ENCODE data around the gene PFKL.

The PFKL gene

DNA sequence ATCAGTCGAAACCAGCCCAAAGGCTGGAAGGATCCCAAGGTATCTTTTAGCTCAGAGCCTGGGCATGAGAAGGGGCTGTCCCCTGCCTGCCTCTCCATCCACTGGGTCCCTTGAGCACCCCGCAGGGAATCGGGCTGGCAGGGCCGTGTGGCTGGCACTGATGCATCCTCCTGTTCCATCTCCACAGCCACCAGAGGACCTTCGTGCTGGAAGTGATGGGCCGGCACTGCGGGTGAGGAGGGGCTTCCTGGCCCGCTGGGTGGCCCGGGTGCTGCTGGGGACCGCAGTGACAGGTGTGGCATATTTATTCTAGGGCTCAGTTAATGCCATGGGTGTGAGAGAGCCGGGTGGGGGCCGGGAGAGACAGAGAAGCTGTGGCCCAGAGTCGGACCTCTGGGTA lies 13.6 kb downstream of the PFKL start:
- DNase-seq (ENCODE audit: low read depth) = no peak

DNA sequence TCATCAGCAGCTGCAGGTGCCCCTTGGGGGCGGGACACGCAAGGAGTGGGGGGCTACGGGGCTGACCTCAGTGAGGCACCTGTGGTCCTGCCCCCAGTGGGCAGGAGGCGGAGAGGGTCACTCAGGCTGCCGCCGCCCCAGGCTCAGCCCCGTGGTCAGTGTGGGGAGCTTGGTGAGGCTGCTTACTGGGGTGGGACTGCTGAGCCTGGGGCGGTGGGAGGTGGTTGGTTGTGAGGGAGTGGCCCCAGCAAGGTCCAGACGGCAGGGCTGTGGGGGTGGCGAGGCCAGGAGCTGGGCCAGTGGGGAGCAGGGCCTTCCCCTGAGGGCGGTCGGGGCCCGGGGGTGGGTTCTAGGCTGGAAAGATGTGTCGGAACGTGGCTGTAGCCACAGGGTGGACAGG lies 14.3 kb downstream of the PFKL start:
- DNase-seq (ENCODE audit: low read depth) = no peak

DNA sequence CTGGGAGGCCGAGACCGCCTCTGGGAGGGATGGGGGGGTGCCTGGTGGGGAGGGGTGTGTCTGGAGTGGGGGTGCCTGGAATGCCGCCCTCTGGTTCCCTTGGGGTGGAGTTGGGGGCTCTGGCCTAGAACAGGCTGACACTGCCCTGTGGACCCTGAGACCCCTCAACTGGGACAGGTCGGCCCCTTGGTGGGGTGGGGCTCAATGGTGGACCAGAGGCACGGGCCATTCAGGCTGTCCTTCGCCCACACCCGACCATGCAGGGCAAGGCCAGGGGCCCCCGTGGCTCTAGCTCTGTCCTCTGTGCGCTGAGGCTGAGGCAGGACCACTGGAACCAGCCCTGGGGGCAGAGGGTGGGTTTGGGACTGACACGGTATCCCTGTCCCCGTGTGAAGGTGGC lies 14.7 kb downstream of the PFKL start:
- DNase-seq (ENCODE audit: low read depth) = no peak

DNA sequence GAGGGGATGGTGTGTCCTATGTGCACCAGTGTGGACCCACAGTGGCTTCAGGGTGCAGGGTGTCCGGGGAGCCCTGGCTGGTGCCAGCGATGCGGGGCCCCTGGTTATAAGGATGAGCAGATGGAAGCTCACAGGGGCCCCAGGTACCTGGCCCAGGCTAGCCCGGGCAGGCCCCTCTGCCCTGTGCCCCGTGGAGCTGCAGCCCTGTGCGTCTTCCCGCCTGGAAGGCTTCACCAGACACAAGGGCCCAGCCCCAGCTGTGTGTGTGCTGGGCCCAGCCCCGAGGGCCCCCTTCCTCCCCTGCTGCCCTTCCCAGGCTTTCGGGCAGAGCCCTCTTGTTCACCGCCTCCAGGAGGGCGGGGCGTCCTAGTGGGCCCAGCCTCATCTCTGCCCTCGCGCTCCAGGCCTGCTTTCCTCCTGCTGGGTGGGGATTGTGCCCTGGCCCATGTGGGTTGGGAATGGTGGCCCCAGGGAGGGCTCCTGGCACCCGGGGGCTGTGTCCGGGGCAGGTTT lies 15.9 kb downstream of the PFKL start:
- no peak for DNase-seq (ENCODE audit: low read depth)

DNA sequence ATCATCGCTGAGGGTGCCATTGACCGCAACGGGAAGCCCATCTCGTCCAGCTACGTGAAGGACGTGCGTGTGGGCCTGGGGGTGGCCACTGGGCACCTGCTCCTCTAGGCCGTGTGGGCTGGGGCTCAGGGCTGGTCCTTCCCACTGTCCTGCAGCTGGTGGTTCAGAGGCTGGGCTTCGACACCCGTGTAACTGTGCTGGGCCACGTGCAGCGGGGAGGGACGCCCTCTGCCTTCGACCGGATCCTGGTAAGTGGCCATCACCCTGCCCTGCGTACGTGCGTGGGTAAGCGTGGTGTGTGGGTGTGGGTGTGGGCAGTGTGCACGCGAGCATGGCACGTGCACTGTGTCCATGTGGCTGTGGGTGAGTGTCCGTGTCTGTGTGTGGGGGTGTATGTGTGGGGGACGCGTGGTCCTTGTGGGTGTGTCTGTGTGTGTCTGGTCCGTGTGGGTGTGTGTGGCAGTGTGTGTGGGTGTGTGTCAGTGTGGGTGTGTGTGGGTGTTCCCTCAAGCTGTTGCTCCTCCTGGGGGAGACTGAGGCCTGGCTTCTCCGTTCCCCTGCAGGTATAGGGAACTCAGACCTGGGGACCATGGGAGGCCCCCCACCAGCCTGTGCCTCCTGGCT lies 16.5 kb downstream of the PFKL start:
- no peak for DNase-seq (ENCODE audit: low read depth)

DNA sequence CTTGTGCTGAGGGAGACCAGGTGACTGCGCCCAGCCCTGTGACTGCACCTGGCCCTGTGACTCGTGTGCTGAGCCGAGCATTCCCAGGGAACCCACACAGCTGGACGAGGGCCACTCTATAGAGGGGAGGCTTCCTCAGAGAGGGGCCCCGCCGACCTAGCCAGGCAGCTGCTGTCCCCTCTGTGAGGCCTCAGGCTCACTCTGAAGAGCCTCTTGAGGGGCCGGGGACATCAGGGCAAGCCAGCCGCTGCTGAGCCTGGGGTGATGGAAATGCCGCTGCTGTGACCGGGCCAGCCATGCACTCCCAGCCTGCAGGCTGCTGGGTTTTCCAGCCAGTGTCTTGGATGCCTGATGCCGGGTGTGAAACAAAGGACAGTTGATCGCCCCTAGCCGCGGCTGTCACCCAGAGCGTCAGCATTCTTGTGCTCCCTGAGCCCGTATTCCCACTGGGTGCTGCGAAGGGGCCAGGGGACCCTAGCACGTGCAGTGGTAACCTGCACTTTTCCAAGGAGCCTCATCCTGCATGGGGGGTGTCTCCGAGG lies 17.5 kb downstream of the PFKL start:
- DNase-seq (ENCODE audit: low read depth) = no peak

DNA sequence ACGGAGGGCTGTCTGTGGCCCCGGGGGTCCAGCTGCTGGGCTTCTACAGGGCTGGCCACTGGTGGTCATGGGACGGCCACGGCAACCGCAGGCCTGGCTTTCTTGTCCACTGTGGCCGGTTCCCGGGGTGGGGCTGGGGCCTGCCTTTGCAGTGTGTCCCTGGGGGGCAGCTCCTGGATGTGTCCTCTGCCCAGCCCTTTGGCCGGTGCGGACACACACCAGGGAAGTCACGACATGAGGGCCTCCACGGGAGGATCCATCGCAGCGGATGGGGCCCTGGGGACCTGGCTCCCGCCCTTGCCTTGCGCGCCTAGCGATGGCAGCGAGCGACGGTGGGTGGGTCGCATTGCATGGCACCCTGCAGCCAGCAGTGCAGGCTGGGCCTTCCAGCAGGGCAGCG lies 18.0 kb downstream of the PFKL start:
- DNase-seq (ENCODE audit: low read depth) = no peak

DNA sequence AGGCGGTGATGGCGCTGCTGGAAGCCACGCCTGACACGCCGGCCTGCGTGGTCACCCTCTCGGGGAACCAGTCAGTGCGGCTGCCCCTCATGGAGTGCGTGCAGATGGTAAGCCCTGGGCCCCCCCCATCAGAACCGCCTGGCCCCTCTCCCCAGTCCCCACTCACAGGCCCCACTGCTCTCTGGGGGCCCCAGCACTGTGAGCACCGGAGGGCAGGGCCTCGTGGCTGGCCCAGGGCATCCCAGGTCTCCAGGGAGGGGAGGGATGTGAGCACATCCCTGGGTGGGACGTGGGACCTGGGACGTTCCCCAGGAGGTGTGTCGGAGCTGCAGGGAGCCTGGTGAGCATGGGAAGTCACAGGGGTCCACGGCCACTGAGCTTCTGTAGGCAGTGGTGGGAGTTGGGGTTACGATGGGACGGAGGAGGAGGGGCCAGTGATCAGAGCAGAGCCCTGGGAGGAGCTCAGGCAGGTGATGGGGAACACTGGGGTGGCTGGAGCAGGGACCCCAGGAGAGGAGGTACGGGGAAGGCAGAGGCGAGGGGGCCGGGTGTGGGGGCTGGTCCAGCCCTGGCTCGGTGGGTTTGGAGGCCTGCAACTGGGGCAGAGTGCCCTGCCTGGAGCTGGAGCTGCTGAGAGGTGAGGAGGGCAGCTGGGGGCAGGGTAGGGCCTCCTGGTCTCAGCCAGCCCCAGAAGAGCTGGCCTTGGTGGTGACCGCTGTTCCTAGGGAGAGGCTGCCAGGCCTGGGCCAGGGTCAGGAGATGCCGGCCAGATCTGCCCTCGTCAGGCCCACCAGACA lies 18.8 kb downstream of the PFKL start:
- DNase-seq (ENCODE audit: low read depth) = no peak

DNA sequence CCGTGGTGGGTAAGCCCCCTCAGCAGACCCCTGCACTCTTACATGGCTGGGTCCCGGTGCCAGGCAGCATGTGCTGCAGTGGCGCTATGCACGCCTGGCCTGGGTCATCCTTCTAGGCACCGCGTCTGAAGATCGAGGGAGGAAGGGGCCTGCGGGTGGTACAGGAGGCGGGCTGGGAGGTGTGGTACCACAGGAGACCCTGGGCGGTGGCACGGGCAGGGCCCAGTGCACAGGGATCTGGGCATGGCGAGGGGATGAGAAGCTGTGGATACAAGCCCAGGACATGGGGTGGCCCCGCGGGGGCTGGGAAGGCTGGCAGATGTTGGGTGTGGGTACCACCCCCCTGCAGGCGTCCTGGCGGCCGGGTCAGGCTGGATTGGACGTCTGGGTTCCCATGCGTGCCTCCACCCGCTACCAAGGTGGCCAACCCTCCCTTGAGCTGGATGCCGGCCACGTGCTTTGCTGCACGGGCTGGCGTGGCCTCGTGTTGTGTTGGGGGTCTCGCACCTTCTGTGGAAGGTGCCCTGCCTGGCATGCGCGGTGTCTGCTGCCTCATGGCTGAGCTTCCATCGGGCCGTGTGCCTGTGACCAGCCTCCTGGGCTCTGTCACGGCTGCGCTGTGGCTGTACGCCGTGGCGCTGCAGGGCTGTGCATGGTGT lies 19.7 kb downstream of the PFKL start:
- no peak for DNase-seq (ENCODE audit: low read depth)

DNA sequence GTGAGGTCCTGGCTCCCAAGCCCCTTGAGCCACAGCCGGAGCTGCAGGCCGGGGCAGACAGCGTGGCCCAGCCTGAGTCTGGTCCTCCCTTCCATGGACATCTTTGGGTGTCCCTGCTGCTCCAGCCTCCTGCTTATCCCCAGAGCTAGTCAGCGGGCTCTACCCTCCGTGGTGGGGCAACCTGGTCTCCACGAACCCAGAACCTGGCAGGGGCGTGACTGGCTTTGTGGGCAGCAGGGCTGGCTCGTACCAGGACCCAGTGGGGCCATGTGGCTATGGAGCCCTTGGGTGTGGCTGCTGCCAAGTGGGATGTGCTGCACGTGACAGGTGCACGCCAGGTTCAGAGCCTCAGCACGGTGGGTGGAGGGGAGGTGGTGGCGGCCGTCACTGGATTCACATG lies 21.0 kb downstream of the PFKL start:
- DNase-seq (ENCODE audit: low read depth) = no peak

DNA sequence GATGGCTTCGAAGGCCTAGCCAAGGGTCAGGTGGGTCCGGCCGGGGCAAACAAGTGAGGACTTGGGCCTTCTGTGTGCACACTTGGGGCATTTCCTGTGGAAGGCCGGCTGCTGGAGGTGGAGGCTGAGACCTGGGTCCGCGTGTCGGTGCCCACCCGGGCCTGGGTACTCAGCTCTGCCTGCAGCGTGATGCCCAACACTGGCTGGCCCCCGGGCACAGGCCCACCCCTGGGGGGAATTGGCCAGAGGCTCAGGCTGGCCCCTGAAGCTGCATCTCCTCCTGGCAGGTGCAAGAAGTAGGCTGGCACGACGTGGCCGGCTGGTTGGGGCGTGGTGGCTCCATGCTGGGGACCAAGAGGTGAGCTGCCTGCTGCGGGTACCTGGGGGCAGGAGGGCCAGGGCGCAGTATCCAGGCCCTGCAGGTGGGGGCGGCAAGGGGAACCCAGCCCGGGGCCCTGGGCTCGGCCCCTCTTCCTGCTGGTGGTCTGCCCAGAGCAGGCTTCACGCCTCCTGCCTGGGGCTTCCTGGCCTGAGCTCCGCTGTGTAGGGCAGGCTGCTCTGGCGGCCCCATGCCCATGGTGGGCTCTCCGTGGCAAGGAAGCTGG lies 22.1 kb downstream of the PFKL start:
- no peak for DNase-seq (ENCODE audit: low read depth)

DNA sequence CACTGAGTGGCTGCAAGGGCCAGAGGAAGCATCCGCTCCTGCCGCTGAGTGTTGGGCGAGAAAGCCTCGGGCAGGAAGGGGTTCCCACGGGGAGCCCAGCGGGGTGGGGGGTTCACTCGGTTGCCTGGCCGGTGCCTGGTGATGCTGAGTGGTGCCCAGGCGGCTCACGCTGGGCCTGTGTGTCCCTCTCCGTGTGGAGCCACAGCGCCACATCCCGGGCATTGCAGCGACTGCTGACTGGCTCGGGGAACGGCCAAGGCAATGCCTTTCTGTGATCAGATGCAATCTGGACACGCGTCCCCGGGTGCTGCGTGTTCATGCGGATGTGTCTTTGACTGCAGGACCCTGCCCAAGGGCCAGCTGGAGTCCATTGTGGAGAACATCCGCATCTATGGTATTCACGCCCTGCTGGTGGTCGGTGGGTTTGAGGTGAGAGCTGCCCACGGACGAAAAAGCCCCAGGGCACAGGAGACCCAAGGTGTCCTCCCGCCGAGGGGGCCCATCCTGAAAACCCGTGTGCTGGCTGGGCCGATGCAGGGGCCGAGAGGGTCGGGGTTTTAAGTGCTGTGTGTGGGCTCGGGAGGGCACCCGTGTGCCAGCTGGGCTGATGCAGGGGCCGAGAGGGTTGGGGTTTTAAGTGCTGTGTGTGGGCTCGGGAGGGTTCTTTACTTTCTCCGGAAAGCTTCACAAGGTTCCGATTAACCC lies 22.9 kb downstream of the PFKL start:
- no peak for DNase-seq (ENCODE audit: low read depth)

DNA sequence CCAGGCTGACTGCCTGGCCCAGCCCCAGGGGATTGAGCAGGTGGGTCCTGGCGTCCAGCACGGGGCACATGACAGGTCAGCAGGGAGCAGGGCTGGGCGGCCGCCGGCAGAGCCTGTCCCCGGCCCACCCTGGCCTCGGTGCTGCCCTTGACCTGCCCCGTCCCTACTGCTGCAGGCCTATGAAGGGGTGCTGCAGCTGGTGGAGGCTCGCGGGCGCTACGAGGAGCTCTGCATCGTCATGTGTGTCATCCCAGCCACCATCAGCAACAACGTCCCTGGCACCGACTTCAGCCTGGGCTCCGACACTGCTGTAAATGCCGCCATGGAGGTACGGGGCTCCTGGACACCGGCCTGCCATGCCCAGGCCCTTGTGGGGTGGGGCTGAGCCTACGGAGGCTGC lies 23.7 kb downstream of the PFKL start:
- no peak for DNase-seq (ENCODE audit: low read depth)

DNA sequence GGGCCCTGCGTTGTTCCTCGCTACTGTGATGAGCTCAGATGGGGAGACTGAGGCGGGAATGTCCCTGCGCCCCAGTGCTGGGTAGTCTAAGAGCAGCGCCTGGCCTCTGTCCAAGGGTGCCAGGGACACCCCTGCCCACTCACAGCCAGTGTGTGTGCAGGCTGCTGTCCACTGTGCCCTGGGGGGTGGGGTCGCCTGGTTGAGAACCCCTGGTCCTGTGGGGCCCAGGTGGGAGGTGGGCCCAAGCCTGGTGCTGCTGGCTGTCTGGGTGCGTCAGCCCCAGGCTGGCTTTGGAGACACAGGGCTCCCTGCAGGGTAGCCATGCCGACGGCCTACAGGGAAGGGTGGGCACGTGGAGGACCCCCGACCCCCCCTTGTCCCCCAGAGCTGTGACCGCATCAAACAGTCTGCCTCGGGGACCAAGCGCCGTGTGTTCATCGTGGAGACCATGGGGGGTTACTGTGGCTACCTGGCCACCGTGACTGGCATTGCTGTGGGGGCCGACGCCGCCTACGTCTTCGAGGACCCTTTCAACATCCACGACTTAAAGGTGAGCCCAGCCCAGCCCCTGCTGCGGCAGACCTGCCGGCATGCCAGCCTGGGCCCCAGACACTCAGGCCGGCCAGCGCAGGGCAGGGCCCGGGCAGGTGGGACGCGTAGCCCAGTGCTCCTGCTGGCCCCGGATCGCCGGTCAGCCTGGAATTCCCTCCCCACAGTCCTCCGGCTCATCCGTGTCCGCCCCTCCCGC lies 24.4 kb downstream of the PFKL start:
- no peak for DNase-seq (ENCODE audit: low read depth)

DNA sequence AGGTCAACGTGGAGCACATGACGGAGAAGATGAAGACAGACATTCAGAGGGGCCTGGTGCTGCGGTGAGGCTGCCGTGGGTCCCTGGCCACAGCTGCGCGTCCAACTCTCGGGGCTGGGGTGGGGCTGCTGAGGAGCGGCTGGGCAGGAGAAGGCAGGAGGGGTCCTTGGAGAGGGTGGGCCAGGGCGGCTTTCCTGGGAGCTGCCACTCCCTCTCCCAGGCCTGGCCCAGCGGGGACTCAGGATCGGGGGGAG lies 24.9 kb downstream of the PFKL start:
- DNase-seq (ENCODE audit: low read depth) = no peak

DNA sequence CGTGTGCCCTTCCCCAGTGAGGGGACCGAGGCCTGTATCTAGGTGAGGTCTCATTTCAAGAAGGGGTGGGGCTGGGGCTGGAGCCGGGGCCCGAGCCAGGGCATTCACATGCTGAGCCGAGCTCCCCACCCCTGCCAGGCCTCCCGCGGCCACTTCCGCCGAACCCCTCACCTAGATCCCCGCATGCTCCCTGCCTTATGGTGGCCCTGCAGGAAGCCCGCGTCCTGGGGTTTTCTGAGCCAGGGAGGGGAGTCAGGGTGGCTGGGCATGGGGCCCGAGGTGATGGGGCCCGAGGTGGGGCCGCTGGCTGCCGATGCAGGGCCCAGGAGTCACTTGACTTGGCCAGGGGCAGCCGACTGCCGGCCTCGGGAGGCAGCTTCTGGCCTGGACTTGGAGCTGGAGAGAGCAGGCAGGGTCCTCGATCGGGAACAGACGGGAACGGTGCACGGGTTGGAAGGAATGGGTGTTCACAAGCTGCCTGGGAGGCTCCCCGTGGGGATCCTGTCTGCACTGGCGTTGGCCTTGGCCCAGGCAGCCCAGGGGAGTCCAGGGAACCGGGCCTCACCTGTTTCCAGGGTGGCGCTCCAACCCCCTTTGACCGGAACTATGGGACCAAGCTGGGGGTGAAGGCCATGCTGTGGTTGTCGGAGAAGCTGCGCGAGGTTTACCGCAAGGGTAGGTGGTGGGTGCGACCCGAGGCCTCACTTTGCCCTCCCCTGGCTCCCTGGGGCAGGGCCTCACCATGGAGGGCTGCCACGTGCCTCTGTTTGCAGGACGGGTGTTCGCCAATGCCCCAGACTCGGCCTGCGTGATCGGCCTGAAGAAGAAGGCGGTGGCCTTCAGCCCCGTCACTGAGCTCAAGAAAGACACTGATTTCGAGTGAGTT lies 25.8 kb downstream of the PFKL start:
- DNase-seq (ENCODE audit: low read depth) = no peak

DNA sequence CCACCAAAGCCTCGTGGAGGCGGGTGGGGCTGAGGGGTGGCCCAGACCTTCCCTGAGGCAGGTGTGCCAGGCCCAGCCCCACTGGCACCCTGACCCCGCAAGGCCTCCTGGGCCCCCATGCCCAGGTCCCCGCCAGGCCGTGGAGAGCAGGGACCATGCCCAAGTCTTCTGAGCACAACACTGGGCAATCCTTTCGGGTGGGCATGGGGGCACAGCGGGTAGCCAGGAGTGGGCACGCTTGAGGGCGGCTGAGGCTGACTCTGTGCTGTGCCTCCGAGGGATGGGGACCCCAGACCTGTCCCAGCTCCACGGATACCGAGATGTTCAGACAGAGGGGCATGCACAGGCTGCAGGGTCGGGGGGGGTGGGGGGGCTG lies 26.4 kb downstream of the PFKL start:
- DNase-seq (ENCODE audit: low read depth) = no peak

DNA sequence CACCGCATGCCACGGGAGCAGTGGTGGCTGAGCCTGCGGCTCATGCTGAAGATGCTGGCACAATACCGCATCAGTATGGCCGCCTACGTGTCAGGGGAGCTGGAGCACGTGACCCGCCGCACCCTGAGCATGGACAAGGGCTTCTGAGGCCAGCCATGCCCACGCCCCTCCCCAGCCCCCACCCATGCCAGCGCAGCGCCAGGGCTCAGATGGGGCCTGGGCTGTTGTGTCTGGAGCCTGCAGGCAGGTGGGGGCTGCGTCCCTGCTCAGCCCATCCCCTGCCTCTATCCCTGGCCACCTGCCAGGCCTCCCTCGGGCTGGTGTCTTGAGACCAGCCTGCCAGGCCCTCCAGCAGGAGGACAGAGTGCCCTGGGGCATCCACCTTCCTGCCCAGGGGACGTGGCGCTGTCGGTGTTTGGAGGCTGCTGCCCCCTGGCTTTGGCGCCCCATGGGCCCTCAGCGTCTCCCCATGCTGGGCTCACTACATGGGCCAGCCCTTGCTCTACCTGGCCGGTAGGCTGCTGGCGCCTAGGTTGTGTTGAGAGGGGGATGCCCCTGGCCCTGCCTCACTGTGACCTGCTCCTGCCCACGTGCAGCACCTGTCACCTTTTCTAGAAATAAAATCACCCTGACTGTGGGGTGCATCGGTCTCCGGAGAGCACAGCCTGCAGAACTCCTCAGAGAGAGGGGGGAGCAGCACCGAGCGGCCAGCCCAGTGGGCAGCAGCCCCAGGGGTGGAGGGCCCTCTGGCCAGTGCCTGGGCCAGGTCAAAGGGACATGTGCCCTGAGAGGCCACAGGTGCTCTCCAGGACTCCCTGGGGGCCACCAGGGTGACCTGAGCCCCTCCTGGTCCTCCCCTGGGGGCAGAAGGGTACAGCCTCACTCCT lies 27.1 kb downstream of the PFKL start:
- no peak for DNase-seq (ENCODE audit: low read depth)

DNA sequence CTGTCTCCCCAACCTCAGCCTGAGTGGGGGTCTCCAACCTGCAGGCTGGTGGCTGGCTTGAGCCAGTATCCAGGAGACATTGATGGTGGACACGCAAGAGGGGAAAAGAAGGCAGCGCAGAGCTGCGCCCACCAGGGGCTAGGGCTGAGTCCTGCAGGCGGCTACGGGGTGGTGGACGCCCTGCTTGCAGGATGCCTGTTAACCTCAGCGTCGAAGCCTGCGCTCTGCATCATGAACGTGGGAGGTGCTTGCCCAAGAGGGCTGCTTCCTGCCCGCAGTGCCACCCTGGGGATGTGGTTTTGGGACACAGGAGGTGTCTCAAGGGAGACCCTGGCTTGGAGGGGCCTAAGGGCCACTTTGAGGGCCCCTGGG lies 27.7 kb downstream of the PFKL start:
- DNase-seq (ENCODE audit: low read depth) = no peak
